NCI-H2227 treated with DMSO at 0.1 percent for 48 hours (cell line): Measurements from ENCODE around the gene HAVCR2.

Source experiments
- DNase-seq: peaks from one replicate; lab custom pipeline; 2025; lab: John Stamatoyannopoulos, UW

The HAVCR2 gene

GRCh38 chr5:157108976-157109375, at the start of gene HAVCR2:
HAVCR2 (minus strand) TSS chr5:157109044; CDS start chr5:157108983, 61 bp downstream.
- DNase-seq, result no peak

- no peak for DNase-seq
Observed at GRCh38 chr5:157157293-157157891, 48.5 kb upstream of the HAVCR2 start.

DNA sequence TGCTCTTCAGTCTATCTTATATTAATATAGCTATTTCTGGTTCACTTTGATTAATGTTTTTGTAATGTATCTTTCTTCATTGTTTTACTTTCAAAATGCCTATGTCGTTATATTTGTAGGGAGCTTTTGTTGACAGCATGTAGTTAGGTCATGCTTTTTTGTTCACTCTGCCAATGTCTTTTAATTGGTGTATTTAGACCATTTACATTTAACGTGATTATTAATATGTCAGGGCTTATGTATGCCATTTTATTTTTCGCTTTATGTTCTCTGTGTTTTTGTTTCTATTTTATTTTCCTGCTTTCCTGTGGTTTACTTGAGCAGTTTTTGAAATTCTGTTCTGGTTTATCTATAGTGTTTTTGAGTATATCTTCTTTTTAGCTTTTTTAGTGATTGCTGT, 46.5 kb upstream of the HAVCR2 start:
- no peak for DNase-seq

GRCh38 chr5:157150995-157151394, 42.2 kb upstream of the HAVCR2 start:
- no peak for DNase-seq

GRCh38 chr5:157148734-157149615, 40.1 kb upstream of the HAVCR2 start:
- peak; percentile 38 for DNase-seq

DNA sequence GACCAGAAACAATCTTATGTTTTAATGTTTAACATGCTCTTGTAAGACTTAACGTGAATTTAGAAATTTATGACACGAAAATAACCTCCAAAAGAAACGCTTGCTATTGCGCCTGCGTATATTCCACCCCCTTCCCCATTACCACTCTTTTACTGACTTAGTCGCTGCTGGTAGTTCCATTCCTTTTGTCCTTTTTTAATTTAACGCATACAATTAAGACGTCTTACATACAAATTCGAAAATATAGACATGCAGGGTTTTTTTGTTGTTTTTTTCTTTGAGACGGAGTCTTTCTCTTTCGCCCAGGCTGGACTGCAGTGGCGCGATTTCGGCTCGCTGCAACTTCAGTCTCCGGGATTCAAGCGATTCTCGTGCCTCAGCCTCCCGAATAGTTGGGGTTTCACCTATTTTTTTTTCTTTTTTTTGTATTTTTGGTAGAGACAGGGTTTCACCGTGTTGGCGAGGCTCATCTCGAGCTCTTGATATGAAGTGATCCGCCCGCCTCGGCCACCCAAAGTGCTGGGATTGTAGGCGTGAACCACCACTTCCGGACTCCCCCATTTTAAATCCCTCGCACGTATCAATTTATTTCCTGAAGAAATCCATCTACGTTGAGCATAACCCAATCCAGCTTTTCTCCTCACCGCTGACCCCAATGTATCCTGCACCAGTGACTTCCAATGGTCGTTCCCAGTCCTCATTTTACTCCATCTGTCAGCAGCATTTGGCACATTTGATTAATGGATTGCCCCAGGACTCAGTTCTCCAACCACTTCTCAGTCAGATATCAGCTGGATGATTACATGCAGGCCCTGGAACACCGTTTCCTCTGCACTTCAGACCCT, 34.5 kb upstream of the HAVCR2 start:
- peak; percentile 93 for DNase-seq

GRCh38 chr5:157142317-157143126, 33.7 kb upstream of the HAVCR2 start, which contains the start of gene MED7:
MED7 (minus strand) TSS chr5:157142865; CDS start chr5:157139431, 3,434 bp downstream.
- peak; percentile 95 for DNase-seq

- DNase-seq, result no peak
Observed at GRCh38 chr5:157137691-157138090, 28.8 kb upstream of the HAVCR2 start.

DNA sequence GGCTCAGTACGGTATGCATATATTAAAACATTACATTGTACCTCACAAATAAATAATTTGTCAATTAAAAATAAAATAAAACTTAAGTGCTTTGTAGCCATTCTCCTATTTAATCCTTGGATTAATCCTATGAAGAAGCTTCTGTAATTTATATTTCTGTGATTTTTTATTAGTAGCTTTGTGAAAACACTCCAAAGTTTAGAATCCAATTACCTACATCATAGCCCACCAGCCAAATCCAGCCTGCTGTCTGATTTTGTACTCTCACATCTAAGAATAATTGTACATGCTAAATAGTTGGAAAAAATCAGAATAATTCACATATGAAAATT, 23.4 kb upstream of the HAVCR2 start:
- DNase-seq, result no peak

- no peak for DNase-seq
Observed at GRCh38 chr5:157130925-157131324, 22.1 kb upstream of the HAVCR2 start.

GRCh38 chr5:157121709-157122108, 12.9 kb upstream of the HAVCR2 start:
- no peak for DNase-seq

- no peak for DNase-seq
Observed at GRCh38 chr5:157120102-157120501, 11.3 kb upstream of the HAVCR2 start.

DNA sequence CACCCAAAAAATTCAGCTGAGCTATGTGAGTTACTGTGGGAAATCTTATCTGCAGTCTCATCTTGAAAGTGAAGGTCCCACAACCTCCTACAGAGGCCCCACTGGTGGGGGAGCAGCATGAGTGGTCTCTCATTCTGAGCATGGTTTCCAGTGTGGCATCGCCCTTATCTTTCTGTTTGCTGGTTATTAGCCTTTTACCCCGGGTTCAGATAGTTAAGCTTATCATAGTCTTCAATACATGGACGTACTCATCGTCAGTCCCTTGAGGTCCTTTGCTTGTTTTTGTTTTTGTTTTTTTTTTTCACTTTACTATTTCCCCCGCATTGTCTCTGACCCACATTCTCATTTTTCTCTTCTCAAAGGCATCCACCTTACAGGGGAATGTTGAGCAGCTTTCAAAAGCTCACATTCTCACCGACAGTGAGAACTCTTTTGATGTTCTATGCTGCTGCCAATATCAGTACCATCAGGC, 7.7 kb upstream of the HAVCR2 start:
- no peak for DNase-seq

GRCh38 chr5:157115502-157115901, 6.7 kb upstream of the HAVCR2 start:
- DNase-seq, result no peak

DNA sequence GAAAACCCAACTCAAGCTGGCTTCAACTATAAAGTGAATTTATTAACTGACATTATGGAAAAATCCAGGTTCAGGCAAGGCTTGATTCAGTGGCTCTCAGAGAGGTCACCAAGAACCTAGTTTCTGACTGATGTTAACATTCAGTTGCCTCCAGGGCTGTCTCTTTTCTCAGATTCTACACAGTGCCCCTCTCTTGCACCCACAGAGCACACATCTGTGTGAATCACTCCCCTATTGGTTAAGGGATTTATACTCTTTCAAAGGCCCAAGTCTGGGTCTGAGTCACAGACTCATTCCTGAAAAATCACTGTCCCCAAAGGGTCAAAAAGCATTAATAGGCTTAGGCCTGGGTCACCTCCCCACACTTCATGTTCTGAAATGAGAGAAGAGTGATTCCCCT, 6.2 kb upstream of the HAVCR2 start:
- no peak for DNase-seq

DNA sequence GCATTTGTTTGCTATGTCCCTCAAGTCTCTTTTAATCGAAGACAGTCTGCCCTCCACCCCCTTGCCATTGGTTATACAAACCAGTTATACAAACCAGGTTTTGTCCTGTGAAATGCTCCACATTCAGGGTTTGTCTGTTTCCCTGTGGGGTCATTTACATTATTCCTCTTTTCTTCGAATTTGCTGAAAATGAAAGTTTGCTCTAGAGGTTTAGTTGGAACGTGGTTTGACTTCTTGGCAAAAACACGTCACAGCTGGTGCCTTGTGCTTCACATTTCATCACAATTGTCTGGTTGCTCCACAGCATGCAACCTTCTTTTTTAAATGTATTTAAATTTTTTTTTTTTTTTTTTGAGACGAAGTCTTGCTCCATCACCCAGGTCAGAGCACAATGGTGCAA, 4.2 kb upstream of the HAVCR2 start:
- no peak for DNase-seq

GRCh38 chr5:157109744-157110143, 900 bp upstream of the HAVCR2 start:
- DNase-seq, result no peak

DNA sequence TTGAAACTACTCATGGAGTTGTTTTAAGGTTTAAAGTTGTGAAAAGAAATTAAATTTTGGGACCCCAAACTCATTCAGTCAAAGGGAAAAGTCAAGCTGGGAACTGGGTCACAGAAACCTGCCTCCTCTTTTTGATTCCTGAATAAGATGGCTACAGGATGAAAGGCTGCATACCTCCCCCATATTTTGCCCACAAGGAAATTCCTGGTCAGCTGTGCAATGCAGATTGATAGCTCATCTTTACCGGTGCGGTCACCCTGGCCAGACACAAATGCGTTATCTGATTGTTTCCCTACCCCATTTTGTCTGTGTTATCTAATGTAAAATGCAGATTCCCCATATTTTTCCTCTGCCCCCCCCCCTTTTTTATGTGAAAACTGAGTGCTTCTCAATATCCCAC, 1.3 kb downstream of the HAVCR2 start:
- DNase-seq, result no peak

DNA sequence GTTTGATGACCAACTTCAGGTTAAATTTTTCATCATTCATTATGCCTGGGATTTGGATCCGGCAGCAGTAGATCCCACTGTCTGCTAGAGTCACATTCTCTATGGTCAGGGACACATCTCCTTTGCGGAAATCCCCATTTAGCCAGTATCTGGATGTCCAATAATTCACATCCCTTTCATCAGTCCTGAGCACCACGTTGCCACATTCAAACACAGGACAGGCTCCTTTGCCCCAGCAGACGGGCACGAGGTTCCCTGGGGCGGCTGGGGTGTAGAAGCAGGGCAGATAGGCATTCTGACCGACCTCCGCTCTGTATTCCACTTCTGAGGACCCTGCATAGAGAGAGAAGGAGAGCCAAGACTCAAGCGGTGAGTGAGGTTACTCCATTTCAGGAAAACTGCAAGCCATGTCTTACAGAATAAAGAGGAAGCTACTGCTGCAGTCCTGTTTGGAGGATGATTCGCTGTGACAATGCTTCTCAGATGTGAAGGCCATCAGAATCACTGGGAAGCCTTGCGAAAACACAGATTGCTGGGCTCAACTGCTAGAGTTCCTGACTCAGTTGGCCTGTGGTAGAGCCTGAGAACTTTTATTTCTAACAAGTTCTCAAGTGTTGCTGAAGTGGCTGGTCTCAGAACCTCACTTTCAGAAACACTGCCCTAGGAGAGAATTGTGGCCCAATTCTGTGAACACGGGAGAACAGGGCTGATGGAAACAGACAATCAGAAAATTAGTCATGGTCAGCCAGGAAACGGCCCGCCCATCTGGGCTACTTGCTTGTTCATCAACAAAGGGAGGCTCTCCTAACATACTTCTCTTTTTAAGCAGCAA, 2.0 kb downstream of the HAVCR2 start:
- DNase-seq, result no peak

- no peak for DNase-seq
Observed at GRCh38 chr5:157100140-157100679, 8.6 kb downstream of the HAVCR2 start.
